Midbrain (tissue), 1 donor: Measurements from ENCODE around the gene ERF.
"Not testable (repeated sequence)": the region's sequence is repeated elsewhere in the genome, so short reads cannot be mapped to it uniquely, and the experiment has no call there.

Source experiments
- DNase-seq: peaks from one replicate; lab custom pipeline; 2025; lab: John Stamatoyannopoulos, UW

ERF gene

DNA sequence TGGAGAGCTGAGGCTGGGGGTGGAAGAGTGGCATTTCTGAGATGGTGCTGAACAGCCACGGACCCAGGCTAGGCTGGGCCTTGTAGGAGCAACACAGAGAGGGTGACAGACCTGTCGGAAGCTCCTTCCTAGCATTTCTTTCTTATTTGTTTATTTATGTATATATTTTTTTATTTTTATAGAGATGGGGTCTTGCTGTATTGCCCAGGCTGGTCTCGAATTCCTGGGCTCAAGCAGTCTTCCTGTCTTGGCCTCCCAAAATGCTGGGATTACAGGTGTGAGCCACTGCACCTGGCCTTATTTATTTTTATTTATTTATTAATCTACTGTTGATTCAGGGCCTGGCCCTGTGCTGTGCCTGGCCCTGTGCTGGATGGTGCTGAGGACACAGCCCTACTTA, 20.6 kb upstream of the ERF start:
- DNase-seq, result no peak

DNA sequence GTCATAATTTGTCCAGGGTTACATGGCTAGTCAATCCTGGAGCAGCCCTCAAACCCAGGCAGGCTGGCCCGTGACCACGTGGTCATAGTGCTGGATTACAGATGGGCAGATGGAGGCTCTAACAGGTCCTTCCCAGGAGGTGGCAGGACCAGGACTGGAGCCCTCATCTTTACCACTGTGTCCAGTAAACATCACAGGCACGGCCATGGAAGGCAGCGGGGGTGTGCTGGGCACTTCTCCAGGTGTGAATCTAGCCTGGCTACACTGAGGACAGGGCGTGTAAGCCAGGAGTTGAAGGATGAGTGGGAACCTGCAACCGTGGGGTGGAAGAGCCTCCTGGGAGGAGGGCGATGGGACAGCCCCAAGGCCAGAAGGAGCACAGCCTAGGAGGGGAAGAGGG, 20.2 kb upstream of the ERF start:
- DNase-seq, result no peak

DNA sequence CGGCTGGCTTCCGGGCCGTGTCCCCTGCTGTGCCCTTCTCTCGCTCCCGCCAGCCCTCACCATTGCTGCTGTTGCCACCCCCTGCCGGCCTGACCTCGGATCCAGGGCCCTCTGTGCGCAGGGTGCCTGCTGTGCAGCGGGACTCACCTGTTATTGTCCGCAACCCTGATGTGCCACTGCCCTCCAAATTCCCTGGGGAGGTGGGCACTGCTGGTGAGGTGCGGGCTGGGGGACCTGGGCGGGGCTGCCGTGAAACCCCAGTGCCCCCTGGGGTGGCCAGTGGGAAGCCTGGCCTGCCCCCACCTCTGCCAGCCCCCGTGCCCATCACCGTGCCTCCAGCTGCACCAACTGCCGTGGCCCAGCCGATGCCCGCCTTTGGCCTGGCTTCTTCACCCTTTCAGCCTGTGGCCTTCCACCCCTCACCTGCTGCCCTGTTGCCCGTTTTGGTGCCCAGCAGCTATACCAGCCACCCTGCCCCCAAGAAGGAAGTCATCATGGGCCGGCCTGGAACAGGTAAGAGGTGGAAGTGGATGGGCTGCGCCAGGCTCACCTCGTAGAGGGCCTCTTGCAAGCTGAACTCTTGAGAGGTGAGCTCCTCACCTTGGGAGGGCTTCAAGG, 19.2 kb upstream of the ERF start:
- no peak for DNase-seq

DNA sequence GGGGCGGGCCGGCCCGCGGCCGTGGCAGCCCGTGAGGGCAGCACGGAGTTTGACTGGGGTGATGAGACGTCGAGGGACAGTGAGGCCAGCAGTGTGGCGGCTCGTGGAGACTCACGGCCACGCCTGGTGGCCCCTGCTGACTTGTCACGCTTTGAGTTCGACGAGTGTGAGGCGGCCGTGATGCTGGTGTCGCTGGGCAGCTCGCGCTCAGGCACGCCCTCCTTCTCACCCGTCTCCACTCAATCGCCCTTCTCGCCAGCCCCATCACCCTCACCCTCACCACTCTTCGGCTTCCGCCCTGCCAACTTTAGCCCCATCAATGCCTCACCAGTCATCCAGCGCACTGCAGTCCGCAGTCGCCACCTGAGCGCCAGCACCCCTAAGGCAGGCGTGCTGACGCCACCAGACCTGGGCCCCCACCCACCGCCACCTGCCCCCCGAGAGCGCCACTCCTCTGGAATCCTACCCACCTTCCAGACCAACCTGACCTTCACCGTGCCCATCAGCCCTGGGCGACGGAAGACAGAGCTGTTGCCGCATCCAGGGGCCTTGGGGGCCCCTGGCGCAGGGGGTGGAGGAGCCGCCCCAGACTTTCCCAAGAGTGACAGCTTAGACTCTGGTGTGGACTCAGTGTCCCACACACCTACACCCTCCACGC, 18.6 kb upstream of the ERF start:
- DNase-seq, result no peak

DNA sequence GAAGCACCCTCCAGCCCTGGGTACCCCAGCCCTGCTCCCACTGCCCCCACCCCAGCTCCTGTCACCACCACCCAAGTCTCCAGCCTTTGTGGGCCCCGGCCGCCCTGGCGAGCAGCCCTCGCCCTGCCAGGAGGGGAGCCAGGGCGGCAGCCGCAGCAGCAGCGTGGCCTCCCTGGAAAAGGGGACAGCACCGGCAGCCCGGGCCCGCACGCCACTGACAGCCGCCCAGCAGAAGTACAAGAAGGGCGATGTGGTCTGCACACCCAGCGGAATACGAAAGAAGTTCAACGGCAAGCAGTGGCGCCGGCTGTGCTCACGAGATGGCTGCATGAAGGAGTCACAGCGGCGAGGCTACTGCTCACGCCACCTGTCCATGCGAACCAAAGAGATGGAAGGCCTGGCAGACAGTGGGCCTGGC, 18.1 kb upstream of the ERF start:
- DNase-seq, result no peak

DNA sequence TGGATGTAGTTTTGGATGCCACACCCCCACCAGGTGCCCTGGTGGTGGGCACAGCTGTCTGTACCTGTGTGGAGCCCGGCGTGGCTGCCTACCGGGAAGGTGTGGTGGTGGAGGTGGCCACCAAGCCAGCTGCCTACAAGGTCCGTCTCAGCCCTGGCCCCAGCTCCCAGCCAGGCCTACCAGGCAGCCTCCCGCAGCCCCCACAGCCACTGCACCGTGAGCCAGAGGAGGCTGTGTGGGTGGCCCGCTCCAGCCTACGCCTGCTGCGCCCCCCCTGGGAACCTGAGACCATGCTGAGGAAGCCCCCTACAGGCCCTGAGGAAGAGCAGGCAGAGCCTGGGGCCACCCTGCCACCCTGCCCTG, 17.6 kb upstream of the ERF start:
- no peak for DNase-seq

DNA sequence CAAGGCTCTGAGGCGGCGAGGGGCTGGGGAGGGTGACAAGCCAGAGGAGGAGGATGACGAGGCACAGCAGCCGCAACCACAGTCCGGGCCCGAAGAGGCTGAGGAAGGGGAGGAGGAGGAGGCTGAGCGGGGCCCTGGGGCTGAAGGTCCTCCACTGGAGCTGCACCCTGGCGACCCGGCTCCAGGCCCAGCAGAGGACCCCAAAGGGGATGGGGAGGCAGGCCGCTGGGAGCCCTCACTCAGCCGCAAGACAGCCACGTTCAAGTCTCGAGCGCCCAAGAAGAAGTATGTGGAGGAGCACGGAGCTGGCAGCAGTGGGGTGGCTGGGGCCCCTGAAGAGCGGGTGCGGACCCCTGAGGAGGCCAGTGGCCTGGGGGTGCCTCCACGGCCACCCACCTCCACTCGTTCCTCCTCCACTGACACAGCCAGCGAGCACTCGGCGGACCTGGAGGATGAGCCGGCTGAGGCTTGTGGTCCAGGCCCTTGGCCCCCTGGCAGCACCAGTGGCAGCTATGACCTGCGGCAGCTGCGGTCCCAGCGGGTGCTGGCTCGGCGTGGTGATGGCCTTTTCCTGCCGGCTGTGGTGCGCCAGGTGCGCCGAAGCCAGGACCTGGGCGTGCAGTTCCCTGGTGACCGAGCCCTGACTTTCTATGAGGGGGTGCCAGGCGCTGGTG, 17.1 kb upstream of the ERF start:
- no peak for DNase-seq

DNA sequence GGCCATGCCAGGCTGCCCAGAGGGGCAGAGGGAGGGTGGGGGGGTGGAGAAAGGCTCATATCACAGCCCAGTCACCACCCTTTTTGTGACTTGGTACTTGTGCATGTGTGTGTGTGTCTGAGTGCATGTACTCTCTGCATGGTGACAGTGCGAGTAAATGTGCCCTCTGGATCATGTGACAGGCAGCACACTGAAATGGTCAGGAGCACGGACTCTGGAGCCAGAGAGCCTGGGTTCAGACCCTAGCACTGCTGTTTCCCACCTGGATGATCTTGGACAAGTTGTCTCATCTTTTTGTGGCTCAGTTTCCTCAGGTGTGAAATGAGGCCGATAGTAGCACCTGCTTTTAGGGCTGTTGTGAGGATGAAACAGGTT, 16.1 kb upstream of the ERF start:
- no peak for DNase-seq

DNA sequence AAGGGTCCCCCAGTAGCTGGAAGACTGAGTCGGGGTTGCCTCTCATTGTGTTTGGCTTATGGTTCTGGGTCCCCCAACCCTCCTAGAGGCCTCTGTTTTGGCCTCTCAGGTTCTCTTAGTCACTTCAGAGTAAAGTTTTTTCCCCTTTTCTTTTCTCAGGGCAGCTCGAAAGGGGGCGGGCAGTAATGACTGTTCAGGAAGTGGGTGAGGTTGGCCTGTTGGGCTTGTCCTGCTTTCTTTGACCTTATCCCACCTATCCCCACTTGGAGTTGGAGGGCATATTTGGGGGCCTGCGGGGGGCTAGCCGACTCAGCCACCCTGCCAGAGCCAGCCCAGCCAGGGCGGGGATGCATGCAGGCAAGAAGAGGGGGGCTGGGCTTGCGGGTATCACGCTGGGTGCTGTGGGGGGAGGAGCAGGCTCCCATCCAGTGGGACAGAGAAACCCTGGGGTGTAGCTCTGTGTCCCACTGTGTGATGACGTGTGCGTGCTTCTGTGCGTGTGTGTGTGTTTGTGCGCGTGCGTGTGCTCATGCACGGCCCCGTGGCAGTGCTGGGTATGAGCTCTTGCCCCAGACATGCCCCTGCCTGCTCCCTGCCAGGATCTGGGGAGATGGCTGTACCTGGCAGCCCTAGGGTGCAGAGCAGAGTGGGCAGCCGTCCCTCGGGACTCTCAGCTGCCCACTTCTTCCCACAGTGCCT, 15.6 kb upstream of the ERF start:
- DNase-seq, result peak; percentile 67

DNA sequence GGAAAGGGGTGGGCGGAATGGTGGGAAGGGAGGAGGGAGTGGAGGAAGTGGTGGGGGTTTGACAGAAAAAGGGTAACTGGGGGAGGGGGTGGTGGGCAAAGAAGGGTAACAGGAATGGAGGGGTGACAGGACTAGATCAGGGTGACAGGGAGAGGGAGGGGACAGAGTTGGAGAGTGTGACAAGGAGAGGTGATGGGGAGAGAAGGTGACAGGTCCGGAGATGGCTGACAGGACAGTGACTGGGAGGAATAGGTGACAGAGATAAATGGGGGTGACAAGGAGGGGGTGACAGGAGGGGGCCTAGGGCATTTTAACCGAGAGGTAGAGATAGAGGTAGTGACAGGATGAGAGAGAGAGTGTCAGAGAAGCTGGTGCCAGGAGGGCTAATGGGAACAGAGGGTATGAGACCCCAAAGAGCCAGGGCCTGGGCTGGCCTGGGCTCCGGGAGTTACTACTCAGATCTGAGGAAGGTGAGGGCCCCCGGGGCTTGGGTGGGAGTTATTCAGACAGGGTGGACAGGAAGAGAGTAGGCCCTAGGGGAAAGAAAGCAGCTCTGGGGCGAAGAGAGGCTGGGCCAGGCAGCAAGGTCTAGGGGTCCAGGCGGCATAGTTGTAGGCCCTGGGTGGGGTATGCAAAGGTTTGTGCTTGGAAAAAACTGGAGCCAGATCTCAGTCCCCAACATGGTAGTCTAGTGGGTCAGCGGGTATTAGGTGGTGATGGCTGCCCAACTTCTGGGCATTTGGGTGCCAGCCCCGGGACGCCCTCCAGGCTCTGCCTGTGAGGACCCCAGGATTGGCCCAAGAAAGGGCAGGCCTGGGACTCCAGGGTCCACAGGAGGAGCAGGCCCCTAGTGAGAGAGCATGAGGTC, 14.8 kb upstream of the ERF start:
- no peak for DNase-seq

DNA sequence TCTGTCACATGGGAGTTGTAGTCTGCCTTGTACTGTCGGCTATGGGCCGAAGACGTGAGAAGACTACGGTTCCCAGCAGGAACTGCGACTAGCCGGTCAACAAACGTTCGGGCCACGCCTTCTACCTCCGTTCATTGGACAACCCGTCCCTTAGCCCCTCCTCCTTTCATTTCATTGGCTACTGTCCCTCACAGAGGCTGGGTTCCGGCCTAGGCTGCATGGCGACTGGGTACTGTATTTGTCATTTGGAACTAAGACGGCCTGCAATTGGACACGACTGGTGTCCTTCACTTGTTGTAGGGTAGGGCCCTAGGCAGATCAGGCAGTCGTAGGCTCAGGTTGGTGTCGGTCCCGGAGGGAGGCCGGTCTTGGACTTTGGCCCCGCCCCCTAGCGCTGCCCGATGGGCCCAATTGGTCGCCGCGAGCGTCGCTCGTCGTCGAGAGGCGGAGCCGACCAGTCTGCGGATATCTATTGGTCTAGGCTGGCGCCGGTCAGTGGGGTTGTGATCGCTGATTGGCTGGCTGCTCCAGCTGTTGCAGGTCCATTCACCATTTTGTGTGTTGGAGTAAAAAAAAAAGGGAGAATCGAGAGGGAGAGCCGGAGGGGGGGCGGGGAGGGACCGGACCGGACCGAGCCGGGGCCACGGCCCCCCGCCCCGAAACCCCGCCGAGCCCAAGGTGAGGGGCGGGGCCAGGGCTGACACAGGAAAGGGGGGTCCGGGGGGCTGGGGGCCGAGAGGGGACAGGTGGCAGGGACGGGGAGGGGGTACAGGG, 14.0 kb upstream of the ERF start, which contains the start of gene CIC:
Gene CIC (plus strand): TSS at position 549 of the 774 bp plus-strand sequence. CDS start 2,532 bp downstream, outside the sequence.
- DNase-seq, result peak; percentile 100

DNA sequence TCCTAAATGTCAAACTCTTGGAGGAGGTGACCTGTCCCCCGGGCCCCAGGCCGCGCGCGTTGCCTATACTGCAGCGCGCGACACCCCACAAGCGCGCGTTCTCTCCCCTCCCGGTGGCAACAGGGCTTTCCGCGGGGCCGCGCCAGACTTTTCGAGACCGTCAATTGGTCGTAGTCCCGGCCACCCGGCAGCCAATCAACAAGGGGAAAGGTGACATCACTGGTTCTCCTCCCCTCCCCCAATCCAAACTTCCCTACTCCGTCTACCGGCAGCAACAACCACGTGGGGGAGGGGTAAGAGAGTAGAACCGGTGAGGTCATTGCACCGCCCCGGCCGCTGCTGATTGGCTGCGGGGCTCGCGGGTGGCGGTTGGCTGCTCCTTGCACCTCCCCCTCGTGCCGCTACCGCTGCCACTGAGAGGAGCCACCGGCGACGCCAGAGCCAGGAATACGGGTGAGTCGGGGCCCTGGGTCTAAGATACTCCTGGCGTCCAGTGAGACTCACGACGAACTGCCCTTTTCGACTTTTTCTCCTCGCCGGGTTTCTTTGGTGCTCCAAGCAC, 13.3 kb upstream of the ERF start:
- DNase-seq, result peak; percentile 100

DNA sequence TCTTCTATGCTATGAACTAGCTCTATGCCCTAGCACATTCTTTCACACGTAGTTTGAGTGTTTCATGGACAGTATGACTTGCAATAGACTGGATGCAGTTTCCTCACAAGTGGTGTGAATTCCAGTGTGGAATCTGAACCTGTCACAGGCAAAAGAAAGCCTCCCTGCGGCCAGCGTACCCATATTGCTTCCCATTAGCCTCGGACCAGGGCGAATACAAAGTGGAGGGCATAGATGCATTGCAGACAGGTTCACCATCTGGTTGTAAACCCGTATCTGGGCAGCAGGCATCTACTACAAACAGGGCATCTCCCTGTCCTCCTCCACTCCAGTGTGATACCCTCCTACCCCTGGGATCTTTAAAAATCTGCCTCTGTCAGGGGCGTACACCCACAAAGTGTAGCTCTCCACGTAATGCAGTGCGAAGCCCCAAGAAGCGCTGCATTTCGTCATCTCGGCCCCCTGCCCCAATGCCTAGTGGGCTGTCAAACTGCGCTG, 12.8 kb upstream of the ERF start:
- no peak for DNase-seq

DNA sequence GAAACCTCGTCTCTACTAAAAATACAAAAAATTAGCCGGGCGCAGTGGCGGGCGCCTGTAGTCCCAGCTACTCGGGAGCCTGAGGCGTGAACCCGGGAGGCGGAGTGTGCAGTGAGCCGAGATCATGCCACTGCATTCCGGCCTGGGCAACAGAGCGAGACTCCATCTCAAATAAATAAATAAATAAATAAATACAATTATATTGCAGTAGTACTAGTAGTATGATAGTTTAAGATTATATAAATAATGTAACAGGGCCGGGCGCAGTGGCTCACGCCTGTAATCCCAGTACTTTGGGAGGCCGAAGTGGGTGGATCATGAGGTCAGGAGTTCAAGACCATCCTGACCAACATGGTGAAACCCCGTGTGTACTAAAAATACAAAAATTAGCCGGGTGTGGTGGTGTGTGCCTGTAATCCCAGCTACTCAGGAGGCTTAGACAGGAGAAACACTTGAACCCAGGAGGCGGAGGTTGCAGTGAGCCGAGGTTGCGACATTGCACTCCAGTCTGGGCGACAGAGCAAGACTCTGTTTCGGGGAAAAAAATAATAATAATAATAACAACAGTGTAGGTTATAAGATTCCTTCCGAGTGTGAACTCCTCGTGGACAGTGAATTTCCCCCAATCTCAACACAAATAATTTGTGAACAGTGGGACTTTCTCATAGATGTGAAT, 12.1 kb upstream of the ERF start:
- not testable (repeated sequence) for DNase-seq

DNA sequence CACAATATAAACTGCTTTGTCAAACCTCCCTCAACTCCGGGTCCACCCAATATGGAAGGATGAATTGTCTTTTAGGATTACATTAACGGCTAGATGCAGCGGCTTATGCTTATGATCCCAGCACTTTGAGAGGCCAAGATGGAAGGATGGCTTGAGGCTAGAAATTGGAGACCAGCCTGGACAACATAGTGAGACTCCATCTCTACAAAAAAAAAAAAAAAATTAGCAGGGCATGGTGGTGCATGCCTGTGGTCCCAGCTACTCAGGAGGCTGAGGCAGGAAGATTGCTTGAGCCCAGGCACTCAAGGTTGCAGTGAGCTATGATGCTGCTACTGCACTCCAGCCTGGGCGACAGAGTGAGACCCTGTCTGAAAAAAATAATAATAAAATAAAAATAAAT, 11.2 kb upstream of the ERF start:
- not testable (repeated sequence) for DNase-seq

DNA sequence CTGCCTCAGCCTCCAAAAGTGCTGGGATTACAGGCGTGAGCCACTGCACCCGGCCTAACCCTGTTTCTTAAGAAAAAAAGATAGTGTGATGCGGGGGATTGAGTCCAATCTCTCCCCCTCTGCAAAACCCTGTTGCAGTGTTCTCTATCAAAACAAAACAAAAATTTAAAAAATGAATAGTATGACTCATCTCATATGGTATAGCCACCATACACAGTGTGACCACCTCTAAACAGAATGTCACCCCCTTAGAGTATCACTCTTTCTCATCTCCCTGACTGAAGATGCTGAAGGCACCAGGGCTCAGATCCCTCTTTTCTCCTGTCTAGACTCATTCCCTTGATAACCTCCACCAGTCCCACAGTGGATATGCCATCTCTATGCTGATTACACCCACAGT, 6.8 kb upstream of the ERF start:
- no peak for DNase-seq

DNA sequence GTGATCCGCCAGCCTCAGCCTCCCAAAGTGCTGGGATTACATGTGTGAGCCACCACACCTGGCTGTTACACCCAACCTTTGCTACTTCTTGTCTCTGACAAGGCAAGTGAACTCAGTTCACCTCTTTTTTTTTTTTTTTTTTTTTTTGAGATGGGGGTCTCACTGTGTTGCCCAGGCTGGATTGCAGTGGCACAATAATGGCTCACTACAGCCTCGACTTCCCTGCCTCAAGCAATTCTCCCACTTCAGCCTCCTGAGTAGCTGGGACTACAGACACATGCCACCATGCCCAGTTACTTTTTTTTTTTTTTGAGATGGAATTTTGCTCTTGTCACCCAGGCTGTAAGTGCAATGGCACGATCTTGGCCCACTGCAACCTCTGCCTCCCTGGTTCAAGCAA, 2.9 kb upstream of the ERF start:
- DNase-seq, result not testable (repeated sequence)

DNA sequence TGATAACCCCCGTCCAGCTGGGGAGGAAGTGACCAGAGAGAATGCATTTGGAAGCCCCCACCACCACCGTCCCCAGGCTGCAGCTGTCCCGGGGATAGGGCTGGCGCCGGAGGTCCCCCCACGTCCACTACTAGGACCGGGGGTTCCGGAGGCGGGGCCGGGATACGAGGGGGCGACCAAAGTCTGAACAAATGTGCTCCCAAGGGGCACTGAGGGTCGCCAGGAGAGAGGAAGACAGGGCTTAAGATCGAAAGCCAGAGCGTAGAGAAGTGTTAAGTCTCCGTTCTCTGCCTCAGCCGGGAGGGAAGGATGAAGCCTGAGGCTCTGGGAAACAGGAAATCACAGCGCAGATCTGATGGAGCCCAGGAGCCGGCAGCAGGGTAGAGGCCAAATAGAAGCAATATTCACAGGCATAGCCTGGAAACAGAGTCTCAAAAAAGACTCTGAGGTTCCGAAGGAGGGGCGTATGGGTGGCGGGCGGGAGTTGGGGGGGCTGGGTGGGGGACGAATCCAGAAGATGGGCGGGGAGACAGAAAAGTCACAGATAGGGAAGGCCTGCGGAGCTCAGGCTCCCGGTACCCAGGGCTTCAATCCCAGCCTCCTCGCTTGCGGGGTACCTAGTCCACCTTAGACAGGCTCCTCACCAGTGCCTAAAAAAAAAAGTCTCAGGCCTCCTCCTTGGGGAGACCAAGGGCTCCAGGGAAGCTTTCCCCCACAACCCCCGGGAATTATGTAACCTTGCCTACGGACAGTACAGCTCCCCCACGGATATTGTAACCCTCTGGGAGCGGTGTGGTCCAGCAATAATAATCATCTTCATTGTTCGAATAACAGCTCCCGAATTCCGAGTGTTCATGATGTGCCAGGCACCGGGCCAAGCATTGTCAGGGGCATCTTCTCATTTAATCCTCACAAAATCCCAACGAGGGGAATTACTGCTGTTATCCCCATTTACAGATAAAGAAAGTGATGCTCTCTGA, 1.1 kb upstream of the ERF start:
- peak; percentile 56 for DNase-seq
